T-helper 2 cell treated with Interferon-gamma antibody and Interleukin-4, amounts not matched to agents 5 μg/mL and 100 μg/mL, for 36 hours (primary cell): ENCODE results near the gene PLEKHA5.

Source experiments
- DNase-seq: peaks from one replicate; pipeline ENCODE4 v3.0.0; 2021; ENCODE audit warnings: low spot score
- H3K27ac Mint-ChIP-seq: one replicate; pipeline ENCODE4 v1.8.0; 2021; ENCODE audit warnings: mild to moderate bottlenecking, mixed read lengths
- H3K27me3 Mint-ChIP-seq: one replicate; pipeline ENCODE4 v1.8.0; 2021; ENCODE audit warnings: low read depth, mixed read lengths
- H3K36me3 Mint-ChIP-seq: one replicate; pipeline ENCODE4 v1.8.0; 2021; ENCODE audit warnings: low read depth, mixed read lengths
- H3K4me1 Mint-ChIP-seq: one replicate; pipeline ENCODE4 v1.8.0; 2021; ENCODE audit warnings: low read depth, mixed read lengths
- H3K4me3 Mint-ChIP-seq: one replicate; pipeline ENCODE4 v1.8.0; 2022; ENCODE audit warnings: mild to moderate bottlenecking, moderate library complexity, mixed read lengths
- H3K9me3 Mint-ChIP-seq: one replicate; pipeline ENCODE4 v1.8.0; 2021; ENCODE audit warnings: mixed read lengths

Gene PLEKHA5

GRCh38 chr12:19189522-19189921 is 60.0 kb downstream of the PLEKHA5 start:
- Mint-ChIP-seq H3K36me3 (no peaks in the 10 kb centered on the region), H3K27ac (no peak overlapping the region), H3K27me3 (peaks cover 3% of the 10 kb centered on the region), H3K4me3 (no peak overlapping the region), H3K4me1 (no peaks in the 10 kb centered on the region), H3K9me3 (no peaks in the 10 kb centered on the region)
- no peak for DNase-seq

DNA sequence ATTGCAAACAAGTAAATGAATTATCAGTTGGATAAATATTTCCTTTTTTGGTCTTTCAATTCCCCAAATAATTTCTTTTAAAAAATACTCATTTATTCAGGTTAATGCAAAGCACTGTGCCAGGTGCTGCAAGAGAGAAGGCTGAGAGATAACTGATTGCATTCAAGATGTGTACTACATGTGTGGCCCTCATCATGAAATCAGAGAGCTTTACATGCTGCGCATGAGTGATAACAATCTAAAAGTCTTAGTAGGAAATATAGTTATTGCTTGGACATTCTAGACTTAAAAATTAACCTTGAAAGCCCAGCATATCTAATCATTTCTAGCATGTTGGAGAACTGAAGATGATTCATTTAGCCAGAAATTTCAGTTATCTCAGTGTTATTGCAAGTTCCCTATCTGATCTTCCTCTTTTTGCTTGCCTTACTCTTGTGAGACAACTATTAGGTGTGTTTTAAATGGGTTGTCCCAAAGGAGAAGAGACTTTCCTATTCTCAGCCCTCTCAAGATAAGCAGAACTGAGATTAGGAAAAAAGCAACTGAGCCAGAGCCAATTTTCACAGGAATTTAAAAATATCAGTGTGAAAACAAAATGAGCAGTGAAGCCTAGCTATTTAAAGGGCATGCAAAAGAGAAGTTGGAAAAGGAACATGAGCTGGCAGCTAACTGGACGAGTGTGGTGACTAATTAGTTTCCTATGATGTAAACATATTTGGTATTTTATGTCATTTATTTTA is 60.9 kb downstream of the PLEKHA5 start:
- Mint-ChIP-seq H3K27ac (no peak overlapping the region), H3K4me3 (no peak overlapping the region), H3K9me3 (no peaks in the 10 kb centered on the region), H3K27me3 (peaks cover 3% of the 10 kb centered on the region), H3K36me3 (no peaks in the 10 kb centered on the region), H3K4me1 (no peaks in the 10 kb centered on the region)
- no peak for DNase-seq

DNA sequence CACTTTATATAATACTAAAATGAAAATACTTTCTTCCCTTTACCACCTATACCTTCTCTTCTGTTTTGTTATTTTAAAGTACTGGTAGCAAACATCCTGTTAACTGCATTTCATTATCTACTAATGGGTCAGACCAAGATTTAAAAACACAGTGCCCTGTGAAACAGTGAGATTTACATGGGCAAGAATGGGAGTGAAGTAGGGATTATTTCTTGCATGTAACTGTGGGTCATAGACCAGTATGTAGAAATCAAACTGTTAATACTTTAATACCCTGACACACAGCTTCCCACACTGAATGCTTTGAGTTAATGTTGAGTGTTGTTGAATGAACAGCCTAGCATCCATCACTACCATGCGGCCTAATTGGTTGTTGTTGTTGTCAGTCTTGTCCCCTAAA is 61.6 kb downstream of the PLEKHA5 start:
- Mint-ChIP-seq H3K27me3 (peaks cover 3% of the 10 kb centered on the region), H3K36me3 (no peaks in the 10 kb centered on the region), H3K9me3 (no peaks in the 10 kb centered on the region), H3K4me1 (no peaks in the 10 kb centered on the region), H3K27ac (no peak overlapping the region), H3K4me3 (no peak overlapping the region)
- no peak for DNase-seq

GRCh38 chr12:19191563-19191962 is 62.0 kb downstream of the PLEKHA5 start:
- H3K9me3 Mint-ChIP-seq: no peaks in the 10 kb centered on the region
- H3K36me3 Mint-ChIP-seq: no peaks in the 10 kb centered on the region
- peaks cover 3% of the 10 kb centered on the region for H3K27me3 Mint-ChIP-seq
- H3K4me3 Mint-ChIP-seq: no peak overlapping the region
- no peak overlapping the region for H3K27ac Mint-ChIP-seq
- no peaks in the 10 kb centered on the region for H3K4me1 Mint-ChIP-seq
- DNase-seq: no peak

GRCh38 chr12:19192710-19193109 is 63.2 kb downstream of the PLEKHA5 start:
- no peaks in the 10 kb centered on the region for H3K9me3 Mint-ChIP-seq
- H3K4me1 Mint-ChIP-seq: no peaks in the 10 kb centered on the region
- no peaks in the 10 kb centered on the region for H3K27me3 Mint-ChIP-seq
- no peak overlapping the region for H3K27ac Mint-ChIP-seq
- no peak for DNase-seq
- no peaks in the 10 kb centered on the region for H3K36me3 Mint-ChIP-seq
- H3K4me3 Mint-ChIP-seq: no peak overlapping the region

GRCh38 chr12:19194963-19195362 is 65.4 kb downstream of the PLEKHA5 start:
- no peaks in the 10 kb centered on the region for H3K36me3 Mint-ChIP-seq
- H3K27me3 Mint-ChIP-seq: no peaks in the 10 kb centered on the region
- no peak overlapping the region for H3K4me3 Mint-ChIP-seq
- H3K9me3 Mint-ChIP-seq: no peaks in the 10 kb centered on the region
- no peaks in the 10 kb centered on the region for H3K4me1 Mint-ChIP-seq
- H3K27ac Mint-ChIP-seq: no peak overlapping the region
- DNase-seq: no peak

DNA sequence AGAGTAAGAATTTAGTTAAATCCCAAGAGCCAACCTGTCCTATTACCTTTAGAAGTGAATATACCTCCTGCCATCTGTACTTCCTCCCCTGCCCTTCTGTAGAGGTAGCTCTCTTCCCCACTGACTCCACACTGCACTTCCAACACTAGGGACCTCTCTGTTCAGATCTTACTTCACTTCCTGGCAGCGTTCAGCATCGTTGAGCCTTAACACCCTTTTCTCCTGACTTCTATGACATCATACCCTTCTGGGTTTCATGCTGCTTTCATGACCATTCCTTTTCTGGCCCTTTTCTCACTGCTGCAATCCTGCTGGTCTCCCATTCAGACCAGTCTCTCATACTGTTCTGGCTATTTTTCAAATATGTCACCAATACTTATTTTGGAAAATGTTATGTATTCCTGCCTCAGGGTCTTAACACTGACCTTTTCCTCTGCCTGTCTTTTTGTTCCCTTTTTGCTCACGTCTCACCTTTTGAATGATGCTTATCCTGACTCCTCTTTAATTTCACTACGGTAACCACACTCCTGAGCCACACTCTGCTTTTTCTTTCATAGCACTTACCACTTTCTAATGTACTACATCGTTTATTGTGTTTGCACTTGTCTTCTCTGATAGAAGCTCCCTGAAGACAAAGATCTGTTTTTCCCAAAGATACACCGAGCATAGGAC is 67.6 kb downstream of the PLEKHA5 start:
- H3K4me1 Mint-ChIP-seq: no peaks in the 10 kb centered on the region
- H3K36me3 Mint-ChIP-seq: no peaks in the 10 kb centered on the region
- H3K27me3 Mint-ChIP-seq: no peaks in the 10 kb centered on the region
- no peak overlapping the region for H3K4me3 Mint-ChIP-seq
- no peak overlapping the region for H3K27ac Mint-ChIP-seq
- DNase-seq: no peak
- no peaks in the 10 kb centered on the region for H3K9me3 Mint-ChIP-seq

DNA sequence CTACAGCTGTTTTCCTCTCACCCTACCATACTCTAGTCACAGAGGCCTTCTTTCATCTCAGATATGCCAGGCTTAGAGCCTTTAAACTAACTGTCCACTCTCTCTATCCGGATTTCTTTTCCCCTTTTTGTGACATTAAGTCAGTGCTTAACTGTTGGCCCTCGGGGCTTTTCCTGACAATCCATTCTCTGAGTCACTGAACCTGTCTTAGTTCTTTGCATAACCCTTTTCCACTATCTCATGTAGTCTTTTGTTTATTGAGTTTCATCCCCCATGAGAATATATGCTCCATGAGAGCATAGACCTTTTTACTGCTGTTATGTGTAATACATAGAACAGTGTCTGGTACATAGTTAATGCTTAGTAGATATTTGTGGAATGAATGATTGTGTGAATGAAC is 68.7 kb downstream of the PLEKHA5 start:
- no peak overlapping the region for H3K27ac Mint-ChIP-seq
- H3K27me3 Mint-ChIP-seq: no peaks in the 10 kb centered on the region
- no peaks in the 10 kb centered on the region for H3K36me3 Mint-ChIP-seq
- no peaks in the 10 kb centered on the region for H3K4me1 Mint-ChIP-seq
- H3K4me3 Mint-ChIP-seq: no peak overlapping the region
- H3K9me3 Mint-ChIP-seq: no peaks in the 10 kb centered on the region
- DNase-seq: no peak

- Mint-ChIP-seq H3K4me1 (no peaks in the 10 kb centered on the region), H3K4me3 (no peak overlapping the region), H3K36me3 (no peaks in the 10 kb centered on the region), H3K9me3 (no peaks in the 10 kb centered on the region), H3K27ac (no peak overlapping the region), H3K27me3 (no peaks in the 10 kb centered on the region)
- no peak for DNase-seq
Measured at GRCh38 chr12:19199332-19199731, 69.8 kb downstream of the PLEKHA5 start.

DNA sequence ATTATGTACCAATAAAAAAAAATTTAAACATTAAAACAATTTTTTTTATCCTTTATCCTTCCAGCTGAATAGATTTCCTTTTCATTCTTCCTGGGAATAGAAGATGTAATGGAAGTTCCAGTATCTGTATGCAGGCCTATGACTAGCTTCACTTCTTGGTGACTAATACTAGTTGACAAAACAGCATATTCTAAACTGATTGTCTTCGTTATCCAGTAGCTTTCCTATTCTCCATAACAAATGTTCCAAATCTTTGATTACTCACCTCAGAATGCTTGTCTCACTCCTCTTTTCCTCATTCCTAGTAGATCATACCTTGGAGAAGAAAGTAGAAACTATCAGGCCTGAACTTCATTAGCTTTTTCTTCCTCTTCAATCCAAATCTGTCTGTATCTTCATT is 70.7 kb downstream of the PLEKHA5 start:
- H3K27ac Mint-ChIP-seq: no peak overlapping the region
- DNase-seq: no peak
- H3K4me3 Mint-ChIP-seq: no peak overlapping the region
- no peaks in the 10 kb centered on the region for H3K9me3 Mint-ChIP-seq
- H3K36me3 Mint-ChIP-seq: no peaks in the 10 kb centered on the region
- no peaks in the 10 kb centered on the region for H3K4me1 Mint-ChIP-seq
- no peaks in the 10 kb centered on the region for H3K27me3 Mint-ChIP-seq

DNA sequence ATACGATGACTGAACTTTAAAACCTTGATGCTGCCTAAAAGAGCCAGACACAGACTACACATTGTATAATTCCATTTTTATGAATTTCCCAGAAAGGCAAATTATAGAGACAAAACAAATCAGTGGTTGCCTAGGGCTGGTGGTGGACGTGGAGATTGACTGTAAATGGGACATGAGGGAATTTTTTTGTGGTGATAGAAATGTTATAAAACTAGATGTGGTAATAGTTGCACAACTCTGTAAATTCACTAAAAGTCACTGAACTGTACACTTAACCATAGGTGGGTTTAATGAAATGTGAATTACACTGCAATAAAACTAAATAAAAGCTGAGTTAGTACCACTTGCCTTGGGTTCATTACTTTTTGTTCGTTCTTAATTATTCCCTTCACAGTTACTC is 72.1 kb downstream of the PLEKHA5 start:
- no peaks in the 10 kb centered on the region for H3K27me3 Mint-ChIP-seq
- H3K27ac Mint-ChIP-seq: no peak overlapping the region
- H3K4me3 Mint-ChIP-seq: no peak overlapping the region
- no peak for DNase-seq
- H3K9me3 Mint-ChIP-seq: no peaks in the 10 kb centered on the region
- no peaks in the 10 kb centered on the region for H3K4me1 Mint-ChIP-seq
- H3K36me3 Mint-ChIP-seq: no peaks in the 10 kb centered on the region

- no peak overlapping the region for H3K4me3 Mint-ChIP-seq
- H3K36me3 Mint-ChIP-seq: no peaks in the 10 kb centered on the region
- no peak for DNase-seq
- no peaks in the 10 kb centered on the region for H3K27me3 Mint-ChIP-seq
- no peaks in the 10 kb centered on the region for H3K9me3 Mint-ChIP-seq
- H3K4me1 Mint-ChIP-seq: no peaks in the 10 kb centered on the region
- no peak overlapping the region for H3K27ac Mint-ChIP-seq
Measured at GRCh38 chr12:19203013-19203412, 73.5 kb downstream of the PLEKHA5 start.

DNA sequence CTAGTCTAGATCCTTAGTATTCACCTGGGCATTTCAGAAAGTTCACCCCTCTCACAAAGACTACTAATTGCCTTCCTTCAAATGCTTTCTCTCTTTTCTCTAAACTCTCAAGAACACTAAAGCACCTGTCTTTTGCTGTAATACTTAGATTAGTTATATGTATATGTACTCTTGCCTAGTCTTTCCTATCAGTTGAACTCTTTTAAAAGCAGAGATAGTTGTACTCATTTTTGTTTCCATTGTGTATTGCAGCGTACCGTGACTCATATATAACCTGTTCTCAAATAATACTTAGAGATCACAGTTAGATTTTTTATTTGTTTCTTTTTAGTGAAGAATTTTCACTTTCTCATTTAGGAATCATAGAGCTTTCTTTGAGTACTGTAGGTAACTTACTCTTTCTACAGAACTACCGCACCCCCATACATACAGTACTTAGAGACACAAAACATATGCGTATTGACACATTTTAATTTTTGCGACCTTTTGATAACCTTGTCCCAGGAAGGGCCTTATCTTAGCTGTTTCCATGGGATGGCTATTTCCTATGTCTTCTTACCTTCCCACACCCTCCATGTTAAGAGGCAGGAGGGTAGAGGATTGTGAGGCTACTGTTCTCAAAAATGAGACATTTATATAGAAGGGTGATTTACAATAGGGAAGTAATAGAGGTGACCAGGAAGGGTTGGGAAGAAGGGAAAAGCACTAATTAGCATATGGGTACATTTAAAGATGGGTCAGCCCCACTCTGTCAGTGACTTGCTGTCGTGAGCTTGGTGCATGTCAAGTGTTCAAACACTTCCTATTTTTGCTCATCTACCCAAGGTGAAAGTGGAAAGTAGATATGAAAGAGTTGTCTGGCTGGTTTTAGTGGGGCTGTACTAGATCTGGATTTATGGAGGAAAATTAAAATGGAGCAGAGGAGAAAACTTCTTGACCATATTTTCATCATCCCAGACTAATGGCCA is 74.3 kb downstream of the PLEKHA5 start:
- Mint-ChIP-seq H3K4me3 (no peak overlapping the region), H3K36me3 (no peaks in the 10 kb centered on the region), H3K9me3 (no peaks in the 10 kb centered on the region), H3K27me3 (no peaks in the 10 kb centered on the region), H3K4me1 (no peaks in the 10 kb centered on the region), H3K27ac (no peak overlapping the region)
- no peak for DNase-seq

- Mint-ChIP-seq H3K9me3 (no peaks in the 10 kb centered on the region), H3K27me3 (no peaks in the 10 kb centered on the region), H3K36me3 (no peaks in the 10 kb centered on the region), H3K27ac (no peak overlapping the region), H3K4me1 (no peaks in the 10 kb centered on the region), H3K4me3 (no peak overlapping the region)
- no peak for DNase-seq
Measured at GRCh38 chr12:19205120-19205519, 75.6 kb downstream of the PLEKHA5 start.
